GM21528 (cell line): ENCODE measurements around the gene SNX8.

Source experiments
- ATAC-seq: cut with Tn5 transposase; IDR thresholded peaks from one replicate; pipeline ENCODE4 v1.9.1; 2021; ENCODE audit warnings: mild to moderate bottlenecking, moderate library complexity; ENCODE audit not compliant: unreplicated experiment, low FRiP score

SNX8 gene

GRCh38 chr7:2251381-2251780, 62.9 kb downstream of the SNX8 start:
- no peak for ATAC-seq

GRCh38 chr7:2249744-2250323, 64.4 kb downstream of the SNX8 start:
- ATAC-seq = no peak

GRCh38 chr7:2248984-2249694, 65.1 kb downstream of the SNX8 start:
- ATAC-seq = no peak

- no peak for ATAC-seq
These were observed 66.9 kb downstream of the SNX8 start for GRCh38 chr7:2247141-2247995.

GRCh38 chr7:2245883-2246675, 68.2 kb downstream of the SNX8 start:
- no peak for ATAC-seq

- no peak for ATAC-seq
These were observed 69.7 kb downstream of the SNX8 start for GRCh38 chr7:2244404-2244995.

- ATAC-seq = no peak
These were observed 70.8 kb downstream of the SNX8 start for GRCh38 chr7:2243458-2243857.

- no peak for ATAC-seq
These were observed 71.5 kb downstream of the SNX8 start for GRCh38 chr7:2242541-2243429.

- ATAC-seq = peak; percentile 62
These were observed 72.4 kb downstream of the SNX8 start, which contains the start of the genes MRM2 and NUDT1 for GRCh38 chr7:2241580-2242540. Gene MRM2 (minus strand): TSS chr7:2242205. CDS start chr7:2242169, 36 bp downstream. Gene NUDT1 (plus strand): TSS chr7:2242226. CDS start chr7:2244575, 2,349 bp downstream.

GRCh38 chr7:2239242-2239641, 75.0 kb downstream of the SNX8 start:
- ATAC-seq = no peak

- ATAC-seq = peak; percentile 58
These were observed 77.1 kb downstream of the SNX8 start for GRCh38 chr7:2237109-2237602.

- no peak for ATAC-seq
These were observed 80.3 kb downstream of the SNX8 start for GRCh38 chr7:2233926-2234325.

- ATAC-seq = peak; percentile 68
These were observed 81.3 kb downstream of the SNX8 start, which contains the start of gene MAD1L1 for GRCh38 chr7:2232766-2233520. Gene MAD1L1 (minus strand): TSS chr7:2232945. CDS start chr7:2230133, 2,812 bp downstream.

- ATAC-seq = peak; percentile 29
These were observed 82.1 kb downstream of the SNX8 start for GRCh38 chr7:2231992-2232765.

- ATAC-seq = no peak
These were observed 83.4 kb downstream of the SNX8 start for GRCh38 chr7:2230882-2231281.

- ATAC-seq = no peak
These were observed 84.0 kb downstream of the SNX8 start for GRCh38 chr7:2230226-2230625.
